DND-41 (cell line): ENCODE data around the gene NPAS2.

Experiments
- CTCF ChIP-seq: IDR thresholded peaks from 2 replicates; pipeline ENCODE4 v1.5.1; 2012; ENCODE audit warnings: borderline replicate concordance, low read length, moderate library complexity, mild to moderate bottlenecking; ENCODE audit not compliant: poor library complexity, severe bottlenecking; ENCODE audit errors: extremely low read depth
- EZH2 ChIP-seq: IDR thresholded peaks from 3 replicates; pipeline ENCODE4 v1.6.1; 2012; ENCODE audit warnings: borderline replicate concordance, low read depth, mild to moderate bottlenecking, moderate library complexity, low read length, inconsistent platforms; ENCODE audit not compliant: severe bottlenecking

GRCh38 chr2:101006065-101006715, 186.3 kb downstream of the NPAS2 start:
- TF ChIP-seq CTCF: no peak
- no peak for TF ChIP-seq EZH2
